ENCODE measurements around the gene NUPR2.
A peak's percentile ranks its signal among the peaks of the same experiment; 100 is the strongest.
"Not testable (repeated sequence)": the region's sequence is repeated elsewhere in the genome, so short reads cannot be mapped to it uniquely, and the experiment has no call there.

Gene NUPR2

DNA sequence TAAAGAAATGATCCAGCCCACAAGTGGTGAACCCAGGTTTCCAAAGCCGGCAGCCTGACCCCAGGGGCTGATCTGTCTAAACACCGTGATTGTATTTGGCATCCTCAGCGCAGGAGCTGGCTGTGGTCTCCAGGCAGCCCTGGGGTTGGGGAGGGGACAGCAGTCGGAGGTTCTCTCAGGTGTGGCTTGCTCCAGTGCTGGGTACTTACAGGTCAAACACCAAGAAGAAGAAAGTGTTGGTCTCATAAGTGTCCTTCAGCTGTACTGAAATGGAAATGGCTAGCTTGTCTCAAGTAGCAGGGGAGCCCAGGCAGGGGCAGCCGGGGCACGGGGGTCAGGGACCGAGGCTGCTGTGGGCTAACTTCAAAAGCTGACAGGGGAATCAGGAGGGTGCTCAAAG lies 29.5 kb downstream of the NUPR2 start:
- DNase-seq (ENCODE audit: low read depth), result no peak

DNA sequence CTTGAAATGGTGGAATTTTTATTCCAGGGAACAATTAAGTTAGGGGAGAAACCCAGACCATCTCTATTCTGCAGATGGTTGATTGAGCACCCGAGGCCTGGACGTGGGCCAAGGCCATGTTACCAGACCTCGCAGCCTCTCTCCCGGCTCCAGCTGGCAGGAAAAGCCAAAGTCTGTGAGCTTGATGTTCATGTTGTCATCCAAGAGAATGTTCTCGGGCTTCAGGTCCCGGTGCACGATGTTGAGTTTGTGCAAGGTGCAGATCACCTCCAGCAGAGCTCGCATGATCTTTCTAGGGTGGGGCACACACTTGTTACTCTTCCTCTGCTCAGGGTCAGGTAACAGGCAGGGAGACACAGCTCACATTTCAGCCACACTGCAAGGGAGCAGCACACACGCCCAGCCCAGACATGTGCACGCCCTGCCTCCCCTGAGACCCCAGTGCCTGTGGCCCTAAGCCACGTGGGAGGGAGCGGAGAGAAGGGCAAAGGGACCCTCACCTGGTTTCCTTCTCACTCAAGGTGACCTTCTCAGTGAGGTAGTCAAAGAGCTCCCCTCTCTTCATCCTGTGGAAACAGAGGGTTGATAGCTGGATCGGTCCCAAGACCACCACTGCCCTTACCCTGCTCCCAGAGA lies 32.9 kb downstream of the NUPR2 start:
- no peak for DNase-seq (ENCODE audit: low read depth)

DNA sequence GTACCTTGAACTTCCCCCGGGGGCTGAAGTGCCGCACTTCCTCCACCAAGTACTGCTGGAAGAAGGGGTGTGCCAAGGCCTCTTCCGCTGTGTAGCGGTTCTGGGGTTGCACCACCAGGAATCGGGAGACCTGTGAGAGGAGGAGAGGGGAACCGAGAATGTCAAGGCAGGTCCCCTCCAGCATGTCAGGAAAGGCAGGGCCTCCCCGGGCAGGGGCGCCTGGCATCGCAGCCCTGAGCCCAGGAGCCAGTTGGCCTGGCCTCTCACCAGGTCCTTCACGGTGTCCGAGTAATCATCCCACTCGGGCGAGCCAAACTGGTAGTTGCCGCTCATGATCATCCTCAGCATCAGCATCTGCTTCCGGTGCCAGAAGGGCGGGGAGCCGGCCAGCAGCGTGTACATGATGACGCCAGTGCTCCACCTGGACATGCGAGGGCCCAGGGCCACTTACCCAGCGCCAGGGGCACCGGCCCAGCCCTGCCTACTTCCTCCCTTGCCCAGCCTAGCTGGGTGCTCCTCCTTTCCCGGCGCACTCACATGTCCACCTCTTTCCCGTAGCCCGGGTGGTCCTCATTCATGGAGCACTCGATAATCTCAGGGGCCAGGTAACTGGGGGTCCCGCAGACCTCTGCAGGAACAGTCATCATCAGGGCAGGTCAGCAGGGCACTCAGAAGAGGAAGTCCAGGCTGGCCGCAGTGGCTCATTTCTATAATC lies 34.4 kb downstream of the NUPR2 start:
- no peak for DNase-seq (ENCODE audit: low read depth)

DNA sequence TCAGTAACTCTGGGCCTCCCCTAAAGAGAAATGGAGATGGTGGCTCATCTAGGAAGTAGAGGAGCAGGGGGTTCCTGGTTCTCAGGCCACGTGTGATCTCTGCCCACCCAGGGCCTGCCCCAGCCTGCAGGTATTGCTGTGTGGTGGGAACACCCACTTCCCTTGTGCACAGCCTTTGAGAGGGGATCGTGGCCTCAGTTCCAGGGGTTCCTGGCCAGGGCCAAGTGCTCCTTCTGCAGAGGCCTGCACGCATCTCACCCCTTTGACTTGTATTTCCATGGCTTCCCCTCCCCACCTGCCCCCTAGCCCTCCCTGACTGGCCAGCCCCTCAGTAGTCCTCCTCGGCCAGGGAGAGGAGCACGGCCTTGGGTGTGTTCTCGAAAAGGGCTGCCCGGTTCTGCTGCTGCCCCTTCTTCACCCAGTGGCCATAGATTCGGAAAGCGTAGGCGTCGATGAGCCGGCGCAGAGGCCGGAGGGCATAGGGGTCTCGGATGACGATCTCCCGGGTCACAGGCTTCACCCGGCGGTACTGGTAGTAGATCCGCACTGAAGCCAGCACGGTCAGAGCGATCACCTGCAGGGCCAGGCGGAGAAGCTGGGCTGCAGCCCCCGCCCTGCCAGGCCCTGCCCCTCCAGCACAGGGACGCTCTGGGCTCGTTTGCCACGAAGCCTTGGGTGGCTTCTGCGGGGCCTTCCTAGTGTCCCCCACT lies 35.3 kb downstream of the NUPR2 start:
- not testable (repeated sequence) for DNase-seq (ENCODE audit: low read depth)

DNA sequence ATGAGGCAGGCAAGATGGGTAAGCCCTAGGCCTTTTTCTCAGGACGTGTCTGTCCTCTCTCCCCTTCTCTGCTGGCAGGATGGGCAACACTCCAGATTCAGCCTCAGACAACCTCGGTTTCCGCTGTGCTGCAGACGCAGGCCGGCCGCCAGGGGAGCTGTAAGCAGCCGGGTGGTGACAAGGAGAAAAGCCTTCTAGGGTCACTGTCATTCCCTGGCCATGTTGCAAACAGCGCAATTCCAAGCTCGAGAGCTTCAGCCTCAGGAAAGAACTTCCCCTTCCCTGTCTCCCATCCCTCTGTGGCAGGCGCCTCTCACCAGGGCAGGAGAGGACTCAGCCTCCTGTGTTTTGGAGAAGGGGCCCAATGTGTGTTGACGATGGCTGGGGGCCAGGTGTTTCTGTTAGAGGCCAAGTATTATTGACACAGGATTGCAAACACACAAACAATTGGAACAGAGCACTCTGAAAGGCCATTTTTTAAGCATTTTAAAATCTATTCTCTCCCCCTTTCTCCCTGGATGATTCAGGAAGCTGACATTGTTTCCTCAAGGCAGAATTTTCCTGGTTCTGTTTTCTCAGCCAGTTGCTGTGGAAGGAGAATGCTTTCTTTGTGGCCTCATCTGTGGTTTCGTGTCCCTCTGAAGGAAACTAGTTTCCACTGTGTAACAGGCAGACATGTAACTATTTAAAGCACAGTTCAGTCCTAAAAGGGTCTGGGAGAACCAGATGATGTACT lies 36.6 kb downstream of the NUPR2 start:
- no peak for DNase-seq (ENCODE audit: low read depth)

DNA sequence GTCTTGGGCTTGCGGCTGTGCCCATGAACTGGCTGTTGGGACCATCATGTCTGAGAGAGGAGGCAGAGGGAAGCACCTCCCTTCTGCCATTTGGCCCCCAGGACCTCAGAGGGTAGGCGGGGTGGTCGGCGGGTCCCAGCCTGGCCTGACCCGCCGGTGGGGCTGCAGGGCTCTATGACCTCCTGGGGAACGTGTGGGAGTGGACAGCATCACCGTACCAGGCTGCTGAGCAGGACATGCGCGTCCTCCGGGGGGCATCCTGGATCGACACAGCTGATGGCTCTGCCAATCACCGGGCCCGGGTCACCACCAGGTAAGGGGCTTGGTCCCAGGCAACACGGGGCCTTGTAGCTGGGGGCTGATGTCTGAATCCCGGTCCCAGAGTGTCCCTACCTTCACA lies 38.0 kb downstream of the NUPR2 start:
- DNase-seq (ENCODE audit: low read depth), result no peak

DNA sequence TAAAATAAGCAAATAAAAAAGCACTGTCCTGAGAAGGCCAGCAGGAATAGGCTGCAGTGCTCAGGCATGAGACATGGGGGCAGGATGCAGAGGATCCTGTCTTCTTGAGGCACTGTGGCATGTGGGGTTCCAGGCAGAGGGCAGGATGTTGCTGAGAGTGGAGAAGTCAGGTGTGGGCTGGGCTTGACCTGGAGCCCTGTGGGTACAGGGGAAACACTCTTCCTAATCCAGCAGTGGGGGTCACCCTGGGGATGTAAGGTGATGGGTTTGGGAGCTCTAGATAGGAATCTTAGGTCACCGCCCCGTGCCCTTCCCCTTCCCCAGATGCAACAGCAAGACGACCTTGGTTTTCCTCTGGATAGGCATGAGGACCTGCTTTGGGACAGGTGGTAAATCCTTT lies 38.5 kb downstream of the NUPR2 start:
- DNase-seq (ENCODE audit: low read depth), result no peak

DNA sequence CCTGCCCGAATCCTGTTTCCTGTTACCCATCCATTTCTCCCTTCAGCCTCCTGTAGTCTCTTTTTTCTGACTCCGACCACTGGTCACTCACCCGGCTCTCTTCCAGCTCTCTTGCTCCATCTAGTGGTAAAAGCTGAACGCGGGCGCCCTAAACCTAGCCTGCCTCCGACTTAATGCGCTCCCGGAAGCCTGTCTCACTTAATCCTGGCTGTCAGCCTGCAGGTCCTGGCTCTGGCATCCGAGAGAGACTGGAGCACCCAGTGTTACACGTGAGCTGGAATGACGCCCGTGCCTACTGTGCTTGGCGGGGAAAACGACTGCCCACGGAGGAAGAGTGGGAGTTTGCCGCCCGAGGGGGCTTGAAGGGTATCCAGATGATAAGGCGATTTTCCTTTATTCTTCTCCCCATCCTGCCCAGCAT lies 41.8 kb downstream of the NUPR2 start:
- peak; percentile 40 for DNase-seq (ENCODE audit: low read depth)

DNA sequence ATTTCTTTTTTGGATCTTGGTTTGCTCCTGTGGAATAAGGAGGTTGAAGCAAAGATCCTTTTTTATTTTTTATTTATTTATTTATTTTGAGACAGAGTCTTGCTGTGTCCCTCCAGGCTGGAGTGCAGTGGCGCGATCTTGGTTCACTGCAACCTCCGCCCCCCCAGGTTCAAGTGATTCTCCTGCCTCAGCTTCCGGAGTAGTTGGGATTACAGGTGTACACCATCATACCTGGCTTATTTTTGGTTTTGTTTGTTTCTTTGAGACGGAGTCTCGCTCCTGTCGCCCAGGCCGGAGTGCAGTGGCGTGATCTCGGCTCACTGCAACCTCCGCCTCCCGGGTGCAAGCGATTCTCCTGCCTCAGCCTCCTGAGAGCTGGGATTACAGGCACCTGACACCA lies 49.8 kb downstream of the NUPR2 start:
- not testable (repeated sequence) for DNase-seq (ENCODE audit: low read depth)
